CD4-positive, alpha-beta T cell treated with Interleukin-2 at 100 ng/mL for 4 hours (primary cell): ENCODE results near the gene MIR17HG.
A peak's percentile ranks its signal among the peaks of the same experiment; 100 is the strongest.

Experiments used
- DNase-seq: peaks from one replicate; pipeline ENCODE4 v3.0.0-alpha.2; 2020; ENCODE audit warnings: low spot score

The MIR17HG gene

GRCh38 chr13:91368676-91369440, 21.4 kb downstream of the MIR17HG start:
- DNase-seq = no peak

GRCh38 chr13:91369441-91369831, 21.9 kb downstream of the MIR17HG start:
- no peak for DNase-seq

GRCh38 chr13:91370501-91370900, 23.0 kb downstream of the MIR17HG start:
- no peak for DNase-seq

- DNase-seq = no peak
Observed at GRCh38 chr13:91372911-91373310, 25.4 kb downstream of the MIR17HG start.

GRCh38 chr13:91375116-91375729, 27.7 kb downstream of the MIR17HG start:
- peak; percentile 24 for DNase-seq

- no peak for DNase-seq
Observed at GRCh38 chr13:91381371-91381770, 33.9 kb downstream of the MIR17HG start.

GRCh38 chr13:91383836-91384235, 36.3 kb downstream of the MIR17HG start:
- DNase-seq = no peak

- no peak for DNase-seq
Observed at GRCh38 chr13:91384896-91385295, 37.4 kb downstream of the MIR17HG start.

GRCh38 chr13:91389186-91389585, 41.7 kb downstream of the MIR17HG start:
- no peak for DNase-seq

- DNase-seq = no peak
Observed at GRCh38 chr13:91397595-91397994, 50.1 kb downstream of the MIR17HG start.

GRCh38 chr13:91398413-91399188, 51.1 kb downstream of the MIR17HG start, which contains the start of gene GPC5:
TSS of gene GPC5 (plus strand) at chr13:91398621.
- DNase-seq = peak; percentile 86

- no peak for DNase-seq
Observed at GRCh38 chr13:91399189-91400062, 51.9 kb downstream of the MIR17HG start.

GRCh38 chr13:91400063-91400399, 52.5 kb downstream of the MIR17HG start:
- DNase-seq = no peak

- DNase-seq = no peak
Observed at GRCh38 chr13:91400671-91401070, 53.2 kb downstream of the MIR17HG start.

- no peak for DNase-seq
Observed at GRCh38 chr13:91401920-91402319, 54.4 kb downstream of the MIR17HG start.
